ENCODE measurements around the gene C17orf107. TPM values are rescaled to one million over a fixed set of nuclear protein-coding genes. Genes with fewer than 3 reads are reported as not detected.

Gene C17orf107
- total and polyA plus RNA-seq, 9 of the 15 experiments (the other 6 are each of a cell fraction or from before 2014, with no cell fraction given) = 0.05 to 0.29 (median 0.07) TPM; not detected in 4

DNA sequence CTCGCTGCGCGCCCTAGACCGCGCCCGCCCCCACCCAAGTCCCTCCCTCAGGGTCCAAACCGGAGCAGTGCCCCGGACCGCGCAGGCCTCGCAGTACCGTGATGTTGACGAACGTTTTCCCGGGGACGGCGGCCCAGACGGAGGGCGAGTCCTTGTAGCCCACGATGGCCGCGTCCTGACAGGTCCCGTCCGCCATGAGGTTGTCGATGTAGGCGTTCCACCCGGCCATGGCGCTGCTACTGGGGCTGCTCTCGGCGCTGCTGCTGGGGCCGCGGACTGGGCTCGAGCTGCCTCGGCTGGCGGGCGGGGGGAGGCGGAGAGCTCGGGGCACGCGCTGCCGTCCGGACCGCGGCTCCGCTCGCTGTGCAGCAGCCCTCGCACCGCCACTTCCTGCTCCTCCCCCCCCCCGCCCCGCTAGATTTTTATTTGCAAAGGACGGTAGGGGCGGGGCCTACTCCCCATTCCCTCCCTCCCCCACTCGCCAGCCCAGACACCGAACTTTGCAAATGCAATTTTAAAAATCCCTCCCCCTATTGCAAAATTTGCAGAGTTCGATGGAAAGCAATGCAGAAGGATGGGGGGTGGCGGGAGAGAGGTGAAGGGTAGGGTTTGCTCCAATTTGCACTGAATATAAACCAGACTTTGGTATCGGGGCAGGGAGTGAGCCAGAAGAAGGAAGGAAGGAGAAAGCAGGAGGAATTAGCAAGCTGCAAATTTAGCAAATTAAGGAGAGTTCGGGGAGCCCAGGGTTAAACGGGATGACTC lies 49.0 kb downstream of the C17orf107 start, which contains the start of gene PFN1 (continued):
- no peak for TF ChIP-seq RBM15 (IDR thresholded peaks at IDR 0.05; ENCODE audit: insufficient read depth, low read length)
- TF ChIP-seq, protein P1, sequence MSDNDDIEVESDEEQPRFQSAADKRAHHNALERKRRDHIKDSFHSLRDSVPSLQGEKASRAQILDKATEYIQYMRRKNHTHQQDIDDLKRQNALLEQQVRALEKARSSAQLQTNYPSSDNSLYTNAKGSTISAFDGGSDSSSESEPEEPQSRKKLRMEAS (CRISPR knock-in tag; IDR thresholded peaks at IDR 0.05) = peak; percentile 65
- no peak for TF ChIP-seq EWSR1 (IDR thresholded peaks at IDR 0.05; ENCODE audit: borderline replicate concordance, low read depth, partially characterized antibody)
- peak; percentile 36; the same call in 1 of the 2 replicates for TF ChIP-seq FOSL1 (tag; conservative IDR thresholded peaks at IDR 0.05)
- TF ChIP-seq ZBED1 (IDR thresholded peaks at IDR 0.05) = no peak
- TF ChIP-seq, protein P2, sequence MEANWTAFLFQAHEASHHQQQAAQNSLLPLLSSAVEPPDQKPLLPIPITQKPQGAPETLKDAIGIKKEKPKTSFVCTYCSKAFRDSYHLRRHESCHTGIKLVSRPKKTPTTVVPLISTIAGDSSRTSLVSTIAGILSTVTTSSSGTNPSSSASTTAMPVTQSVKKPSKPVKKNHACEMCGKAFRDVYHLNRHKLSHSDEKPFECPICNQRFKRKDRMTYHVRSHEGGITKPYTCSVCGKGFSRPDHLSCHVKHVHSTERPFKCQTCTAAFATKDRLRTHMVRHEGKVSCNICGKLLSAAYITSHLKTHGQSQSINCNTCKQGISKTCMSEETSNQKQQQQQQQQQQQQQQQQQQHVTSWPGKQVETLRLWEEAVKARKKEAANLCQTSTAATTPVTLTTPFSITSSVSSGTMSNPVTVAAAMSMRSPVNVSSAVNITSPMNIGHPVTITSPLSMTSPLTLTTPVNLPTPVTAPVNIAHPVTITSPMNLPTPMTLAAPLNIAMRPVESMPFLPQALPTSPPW (CRISPR knock-in tag; IDR thresholded peaks at IDR 0.05) = peak; percentile 85
- TF ChIP-seq, protein P3, sequence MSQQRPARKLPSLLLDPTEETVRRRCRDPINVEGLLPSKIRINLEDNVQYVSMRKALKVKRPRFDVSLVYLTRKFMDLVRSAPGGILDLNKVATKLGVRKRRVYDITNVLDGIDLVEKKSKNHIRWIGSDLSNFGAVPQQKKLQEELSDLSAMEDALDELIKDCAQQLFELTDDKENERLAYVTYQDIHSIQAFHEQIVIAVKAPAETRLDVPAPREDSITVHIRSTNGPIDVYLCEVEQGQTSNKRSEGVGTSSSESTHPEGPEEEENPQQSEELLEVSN (IDR thresholded peaks at IDR 0.05; ENCODE audit: borderline replicate concordance in 1 of 2, extremely low read depth in 1 of 2, insufficient read depth in 1 of 2, insufficient read length in 1 of 2, low read depth in 1 of 2, low read length in 1 of 2, poor library complexity in 1 of 2, severe bottlenecking in 1 of 2) = peak in 1 of 2 experiments; percentile 71
- 0 out of 2 replicates have a peak, but pooled peaks have one; percentile 7 for TF ChIP-seq EGR1 (conservative IDR thresholded peaks at IDR 0.05)
- 0 out of 2 replicates have a peak, but pooled peaks have one; percentile 10 for TF ChIP-seq ZNF584 (CRISPR knock-in tag; IDR thresholded peaks at IDR 0.05; ENCODE audit: low read depth)
- TF ChIP-seq, protein P4, sequence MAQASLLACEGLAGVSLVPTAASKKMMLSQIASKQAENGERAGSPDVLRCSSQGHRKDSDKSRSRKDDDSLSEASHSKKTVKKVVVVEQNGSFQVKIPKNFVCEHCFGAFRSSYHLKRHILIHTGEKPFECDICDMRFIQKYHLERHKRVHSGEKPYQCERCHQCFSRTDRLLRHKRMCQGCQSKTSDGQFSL (CRISPR knock-in tag; IDR thresholded peaks at IDR 0.05) = peak; percentile 82; the same call in 1 of the 2 replicates
- TF ChIP-seq, protein P4 (tag; IDR thresholded peaks at IDR 0.05) = peak in 1 of 2 experiments; percentile 67; a peak in 2 of 4 replicates
- TF ChIP-seq CHCHD3 (CRISPR knock-in tag; IDR thresholded peaks at IDR 0.05) = no peak
- TF ChIP-seq, protein P5, sequence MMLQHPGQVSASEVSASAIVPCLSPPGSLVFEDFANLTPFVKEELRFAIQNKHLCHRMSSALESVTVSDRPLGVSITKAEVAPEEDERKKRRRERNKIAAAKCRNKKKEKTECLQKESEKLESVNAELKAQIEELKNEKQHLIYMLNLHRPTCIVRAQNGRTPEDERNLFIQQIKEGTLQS (IDR thresholded peaks at IDR 0.05) = peak; percentile 44; the same call in 1 of the 2 replicates
- TF ChIP-seq, protein P5 (CRISPR knock-in tag; conservative IDR thresholded peaks at IDR 0.05) = no peak
- TF ChIP-seq U2AF1 (optimal IDR thresholded peaks at IDR 0.05; ENCODE audit: low read depth, low read length) = peak; percentile 55
- 0 out of 2 replicates have a peak, but pooled peaks have one; percentile 61 for TF ChIP-seq ZNF12 (CRISPR knock-in tag; IDR thresholded peaks at IDR 0.05)
- no peak for TF ChIP-seq PRMT5 (CRISPR knock-in tag; IDR thresholded peaks at IDR 0.05)
